ENCODE results near the gene CUL9. TPM values are rescaled to one million over a fixed set of nuclear protein-coding genes. Genes with fewer than 3 reads are reported as not detected.

The CUL9 gene
- total RNA-seq, 1 experiment from 2014 or later: 39.6 TPM

DNA sequence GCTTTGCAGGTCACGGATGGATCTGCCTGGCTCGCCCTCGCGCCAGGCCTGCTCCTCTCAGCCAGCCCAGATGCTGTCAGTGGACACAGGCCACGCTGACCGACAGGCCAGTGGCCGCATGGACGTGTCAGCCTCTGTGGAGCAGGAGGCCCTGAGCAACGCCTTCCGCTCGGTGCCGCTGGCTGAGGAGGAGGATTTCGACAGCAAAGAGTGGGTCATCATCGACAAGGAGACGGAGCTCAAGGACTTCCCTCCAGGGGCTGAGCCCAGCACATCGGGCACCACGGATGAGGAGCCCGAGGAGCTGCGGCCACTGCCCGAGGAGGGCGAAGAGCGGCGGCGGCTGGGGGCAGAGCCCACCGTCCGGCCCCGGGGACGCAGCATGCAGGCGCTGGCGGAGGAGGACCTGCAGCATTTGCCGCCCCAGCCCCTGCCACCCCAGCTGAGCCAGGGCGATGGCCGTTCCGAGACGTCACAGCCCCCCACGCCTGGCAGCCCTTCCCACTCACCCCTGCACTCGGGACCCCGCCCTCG is 80.9 kb downstream of the CUL9 start:
- H3K27me3 Mint-ChIP-seq (ENCODE audit: insufficient read depth, unreplicated experiment): peaks cover 10% of the 10 kb centered on the region
- intact Hi-C loops (cut with micrococcal nuclease): loop anchor here (1.0 kb wide), 2 partner anchors 71 to 243 kb away; no protein-coding TSS in a partner anchor
- BruUV-seq (replicated peaks): no TSS peak
- ChIA-PET POLR2A (interaction anchor here (0.6 to 1.2 kb wide), 2 partner anchors 15 to 179 kb away, joined by 3 read pairs; no protein-coding TSS in a partner anchor), CTCF (interaction anchor here (0.5 to 1.8 kb wide), 7 partner anchors 10 to 362 kb away, joined by 3 to 10 read pairs (median 3); no protein-coding TSS in a partner anchor)
- TF ChIP-seq, protein P1, sequence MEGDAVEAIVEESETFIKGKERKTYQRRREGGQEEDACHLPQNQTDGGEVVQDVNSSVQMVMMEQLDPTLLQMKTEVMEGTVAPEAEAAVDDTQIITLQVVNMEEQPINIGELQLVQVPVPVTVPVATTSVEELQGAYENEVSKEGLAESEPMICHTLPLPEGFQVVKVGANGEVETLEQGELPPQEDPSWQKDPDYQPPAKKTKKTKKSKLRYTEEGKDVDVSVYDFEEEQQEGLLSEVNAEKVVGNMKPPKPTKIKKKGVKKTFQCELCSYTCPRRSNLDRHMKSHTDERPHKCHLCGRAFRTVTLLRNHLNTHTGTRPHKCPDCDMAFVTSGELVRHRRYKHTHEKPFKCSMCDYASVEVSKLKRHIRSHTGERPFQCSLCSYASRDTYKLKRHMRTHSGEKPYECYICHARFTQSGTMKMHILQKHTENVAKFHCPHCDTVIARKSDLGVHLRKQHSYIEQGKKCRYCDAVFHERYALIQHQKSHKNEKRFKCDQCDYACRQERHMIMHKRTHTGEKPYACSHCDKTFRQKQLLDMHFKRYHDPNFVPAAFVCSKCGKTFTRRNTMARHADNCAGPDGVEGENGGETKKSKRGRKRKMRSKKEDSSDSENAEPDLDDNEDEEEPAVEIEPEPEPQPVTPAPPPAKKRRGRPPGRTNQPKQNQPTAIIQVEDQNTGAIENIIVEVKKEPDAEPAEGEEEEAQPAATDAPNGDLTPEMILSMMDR (IDR thresholded peaks at IDR 0.05; ENCODE audit: unreplicated experiment): no peak
- no peak for DNase-seq (ENCODE audit: unreplicated experiment)
- H3K4me1 Mint-ChIP-seq (ENCODE audit: insufficient read depth, unreplicated experiment): peaks cover 4% of the 10 kb centered on the region
- no peak overlapping the region for H3K4me3 Mint-ChIP-seq (ENCODE audit: unreplicated experiment)
- no peak overlapping the region for H3K27ac Mint-ChIP-seq (ENCODE audit: low read depth, unreplicated experiment)
- no peaks in the 10 kb centered on the region for H3K9me3 Mint-ChIP-seq (ENCODE audit: unreplicated experiment)
- H3K36me3 Mint-ChIP-seq (ENCODE audit: insufficient read depth, unreplicated experiment): no peaks in the 10 kb centered on the region

DNA sequence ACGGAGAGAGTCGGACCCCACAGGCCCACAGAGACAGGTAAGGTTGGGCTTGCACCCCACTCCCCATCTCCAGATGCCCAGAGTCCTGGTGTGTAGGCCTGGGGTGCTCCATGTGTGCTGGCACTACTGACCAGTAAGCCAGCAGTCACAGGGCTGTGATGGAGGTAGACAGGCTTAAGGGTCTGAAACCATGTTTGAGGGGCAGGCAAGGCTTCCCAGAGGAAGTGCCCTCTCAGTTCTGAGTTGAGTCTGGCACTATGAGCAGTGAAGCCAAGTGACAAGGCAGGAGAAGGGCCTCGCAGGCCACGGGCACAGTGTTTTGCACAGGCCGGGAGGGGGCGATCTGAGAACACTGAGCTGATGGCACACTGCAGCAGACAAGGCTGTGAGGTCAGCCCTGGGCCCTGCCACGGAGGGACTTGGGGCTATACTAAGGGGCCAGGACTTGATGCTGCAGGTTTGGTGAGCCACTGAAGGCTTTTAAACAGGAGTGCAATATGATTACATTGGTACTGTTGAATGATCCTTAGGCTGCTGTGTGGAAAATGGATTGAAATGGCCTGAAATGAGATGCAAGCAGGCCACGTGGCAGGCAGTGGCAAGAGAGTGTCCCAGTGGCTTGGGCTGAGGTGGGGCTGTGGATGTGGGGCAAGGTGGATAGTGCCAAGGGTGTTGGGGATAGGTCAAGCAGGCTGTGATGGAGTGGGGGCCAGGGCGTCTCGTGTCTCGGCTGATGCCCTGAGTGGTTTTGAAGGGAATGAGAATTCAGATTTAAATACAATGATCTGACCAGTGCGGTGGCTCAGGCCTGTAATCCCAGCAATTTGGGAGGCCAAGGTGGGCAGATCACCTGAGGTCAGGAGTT is 81.5 kb downstream of the CUL9 start:
- Mint-ChIP-seq H3K9me3 (ENCODE audit: unreplicated experiment) (no peaks in the 10 kb centered on the region), H3K27ac (ENCODE audit: low read depth, unreplicated experiment) (no peak overlapping the region), H3K4me1 (ENCODE audit: insufficient read depth, unreplicated experiment) (peaks cover 4% of the 10 kb centered on the region), H3K27me3 (ENCODE audit: insufficient read depth, unreplicated experiment) (peaks cover 10% of the 10 kb centered on the region), H3K36me3 (ENCODE audit: insufficient read depth, unreplicated experiment) (no peaks in the 10 kb centered on the region), H3K4me3 (ENCODE audit: unreplicated experiment) (no peak overlapping the region)
- peak; percentile 77 for DNase-seq (ENCODE audit: unreplicated experiment)
- CTCF ChIA-PET: interaction anchor here (0.5 to 1.4 kb wide), 15 partner anchors 9 to 362 kb away, joined by 3 to 8 read pairs (median 3); partner anchors contain the start of gene ZNF318
- TF ChIP-seq, protein P1 (IDR thresholded peaks at IDR 0.05; ENCODE audit: unreplicated experiment): peak; percentile 77
- POLR2A ChIA-PET: interaction anchor here (0.6 to 1.2 kb wide), 3 partner anchors 15 to 179 kb away, joined by 3 read pairs; no protein-coding TSS in a partner anchor
- no TSS peak for BruUV-seq (replicated peaks)
- intact Hi-C loops (cut with micrococcal nuclease): loop anchor here (1.0 kb wide), 2 partner anchors 71 to 243 kb away; no protein-coding TSS in a partner anchor

DNA sequence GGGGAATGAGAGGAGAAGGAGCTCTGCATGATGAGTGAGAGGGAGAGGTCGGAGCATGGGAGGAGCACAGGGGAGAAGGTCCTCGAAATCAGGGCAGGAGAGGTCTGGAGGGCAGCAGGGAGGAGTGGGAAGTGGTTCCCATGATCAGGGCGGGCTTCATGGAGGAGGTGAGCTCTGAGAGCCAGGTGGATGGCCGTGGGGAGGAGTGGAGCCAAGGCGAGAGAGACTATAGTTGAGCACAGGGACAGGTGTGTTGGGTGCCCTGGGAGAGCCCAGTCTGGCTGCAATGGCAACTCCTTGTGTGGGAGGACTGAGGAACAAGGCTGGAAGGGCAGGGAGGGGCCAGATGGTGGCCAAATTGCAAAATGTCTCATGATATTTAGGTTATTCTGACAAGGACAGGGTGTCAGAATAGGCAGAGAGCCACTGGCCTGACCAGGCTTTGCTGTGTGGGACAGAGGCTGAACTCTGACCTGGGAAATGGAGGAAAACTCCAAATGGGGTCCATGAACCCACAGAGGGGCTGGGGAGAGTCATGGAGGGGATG is 82.7 kb downstream of the CUL9 start:
- BruUV-seq (replicated peaks): no TSS peak
- Mint-ChIP-seq H3K36me3 (ENCODE audit: insufficient read depth, unreplicated experiment) (no peaks in the 10 kb centered on the region), H3K4me3 (ENCODE audit: unreplicated experiment) (no peak overlapping the region), H3K9me3 (ENCODE audit: unreplicated experiment) (no peaks in the 10 kb centered on the region), H3K27ac (ENCODE audit: low read depth, unreplicated experiment) (no peak overlapping the region), H3K27me3 (ENCODE audit: insufficient read depth, unreplicated experiment) (peaks cover under 1% of the 10 kb centered on the region), H3K4me1 (ENCODE audit: insufficient read depth, unreplicated experiment) (peaks cover 4% of the 10 kb centered on the region)
- intact Hi-C loops (cut with micrococcal nuclease): no loop called here
- TF ChIP-seq, protein P1 (IDR thresholded peaks at IDR 0.05; ENCODE audit: unreplicated experiment): no peak
- POLR2A ChIA-PET: interaction anchor here (1.2 kb wide), 1 partner anchor 33 kb away, joined by 3 read pairs; no protein-coding TSS in a partner anchor
- DNase-seq (ENCODE audit: unreplicated experiment): no peak
- CTCF ChIA-PET: interaction anchor here (0.6 to 1.4 kb wide), 9 partner anchors 10 to 290 kb away, joined by 3 to 8 read pairs (median 3); no protein-coding TSS in a partner anchor

DNA sequence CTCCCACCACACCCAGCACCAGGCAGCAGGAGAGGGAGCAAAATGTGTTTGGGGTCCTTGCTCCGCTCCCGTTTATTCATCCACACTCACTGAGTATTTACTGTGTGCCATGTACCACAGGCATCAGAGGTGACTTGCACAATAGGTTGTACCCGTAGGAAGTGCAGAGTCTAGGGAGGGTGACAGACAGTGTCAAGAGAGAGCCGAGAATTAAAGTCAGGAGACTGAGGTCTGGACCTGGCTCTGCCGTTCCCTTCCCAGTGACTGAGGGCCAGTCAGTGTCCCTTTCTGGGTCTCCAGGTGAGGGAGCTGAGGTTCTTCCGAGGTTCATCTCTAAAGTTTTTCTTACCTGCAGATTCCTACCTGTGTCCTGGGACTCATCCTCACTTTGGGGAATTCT is 83.6 kb downstream of the CUL9 start:
- H3K27ac Mint-ChIP-seq (ENCODE audit: low read depth, unreplicated experiment): no peak overlapping the region
- H3K4me1 Mint-ChIP-seq (ENCODE audit: insufficient read depth, unreplicated experiment): peaks cover 4% of the 10 kb centered on the region
- no TSS peak for BruUV-seq (replicated peaks)
- H3K27me3 Mint-ChIP-seq (ENCODE audit: insufficient read depth, unreplicated experiment): no peaks in the 10 kb centered on the region
- TF ChIP-seq, protein P1 (IDR thresholded peaks at IDR 0.05; ENCODE audit: unreplicated experiment): no peak
- DNase-seq (ENCODE audit: unreplicated experiment): no peak
- CTCF ChIA-PET: interaction anchor here (2.2 kb wide), 1 partner anchor 69 kb away, joined by 8 read pairs; no protein-coding TSS in a partner anchor
- H3K9me3 Mint-ChIP-seq (ENCODE audit: unreplicated experiment): no peaks in the 10 kb centered on the region
- POLR2A ChIA-PET: no interaction called here
- no peak overlapping the region for H3K4me3 Mint-ChIP-seq (ENCODE audit: unreplicated experiment)
- intact Hi-C loops (cut with micrococcal nuclease): no loop called here
- H3K36me3 Mint-ChIP-seq (ENCODE audit: insufficient read depth, unreplicated experiment): no peaks in the 10 kb centered on the region
